HG02642 (cell line): ENCODE measurements around the gene LOXL4.

ENCODE experiments used
- ATAC-seq: cut with Tn5 transposase; IDR thresholded peaks from one replicate; pipeline ENCODE4 v1.9.1; 2021; ENCODE audit warnings: mild to moderate bottlenecking; ENCODE audit not compliant: unreplicated experiment, poor library complexity

LOXL4 gene

DNA sequence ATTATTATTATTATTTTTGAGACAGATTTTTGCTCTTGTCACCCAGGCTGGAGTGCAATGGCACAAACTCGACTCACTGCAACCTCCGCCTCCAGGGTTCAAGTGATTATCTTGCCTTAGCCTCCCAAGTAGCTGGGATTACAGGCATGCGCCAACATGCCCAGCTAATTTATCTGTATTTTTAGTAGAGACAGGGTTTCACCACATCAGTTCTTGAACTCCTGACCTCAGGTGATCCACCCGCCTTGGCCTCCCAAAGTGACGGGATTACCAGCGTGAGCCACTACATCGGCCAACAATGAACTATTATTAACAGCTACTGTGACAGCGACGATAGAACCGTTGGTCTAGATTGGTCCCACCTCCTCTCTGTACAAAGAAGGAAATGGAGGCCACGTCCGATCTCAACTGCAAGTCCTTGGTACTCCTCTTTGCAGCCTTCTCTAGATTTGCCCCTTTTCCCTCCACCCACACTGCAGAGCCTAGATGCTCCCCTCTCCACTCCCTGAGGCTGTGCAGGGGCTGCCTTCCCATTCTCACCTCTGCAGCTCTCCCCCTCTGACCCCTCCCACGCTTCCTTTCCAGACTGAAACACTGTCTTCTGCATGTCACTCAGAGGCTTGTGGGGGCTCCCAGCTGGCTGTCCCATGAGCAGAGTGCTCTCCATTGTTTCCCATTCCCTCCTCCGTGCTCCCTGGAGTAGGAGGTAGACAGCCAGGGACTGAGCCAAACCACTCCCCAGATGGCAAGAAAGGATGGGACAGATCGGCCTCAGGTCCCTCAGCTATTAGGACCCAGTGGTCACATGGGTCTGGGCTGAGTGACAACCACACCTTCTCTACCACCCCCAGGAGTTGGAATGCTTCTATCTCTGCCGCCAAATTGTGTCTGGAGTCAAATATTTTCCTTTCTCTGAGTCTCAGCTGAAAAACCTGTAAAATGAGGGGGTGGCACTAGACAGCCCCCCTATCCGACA, 2.3 kb downstream of the LOXL4 start:
- ATAC-seq: no peak

DNA sequence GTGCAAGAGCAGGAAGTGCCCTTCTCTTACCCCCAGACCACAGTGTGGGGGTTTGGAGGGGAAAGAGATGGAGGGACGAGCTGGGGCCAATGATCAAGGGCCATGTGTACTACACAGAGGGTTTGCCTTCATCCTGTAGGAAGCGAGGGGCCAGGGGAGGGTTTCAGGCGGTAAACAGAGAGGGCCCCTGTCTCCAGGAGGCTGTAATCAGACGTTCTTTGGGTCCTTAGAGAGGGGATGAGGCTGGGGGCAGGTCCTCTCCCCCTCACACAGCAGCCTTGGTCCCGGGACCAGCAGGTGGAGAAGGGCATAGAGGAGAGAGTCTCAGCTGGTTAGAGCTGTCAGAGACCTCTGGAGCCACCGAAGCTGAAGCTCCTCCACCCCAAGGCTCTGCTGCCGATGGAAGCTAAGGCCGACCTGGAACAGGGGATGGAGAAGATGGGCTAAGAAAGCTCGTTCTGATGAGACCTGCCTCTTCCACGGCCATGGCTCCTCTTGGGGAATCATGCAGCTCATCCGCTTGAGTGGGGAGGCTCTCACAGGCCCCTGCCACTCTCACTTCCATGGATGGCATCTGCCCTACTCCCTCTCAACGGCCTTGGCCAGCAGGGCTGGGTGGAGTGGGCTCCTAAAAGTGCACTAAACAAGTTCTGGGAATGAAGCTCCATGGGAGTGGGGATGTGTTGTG, 3.5 kb downstream of the LOXL4 start:
- no peak for ATAC-seq

DNA sequence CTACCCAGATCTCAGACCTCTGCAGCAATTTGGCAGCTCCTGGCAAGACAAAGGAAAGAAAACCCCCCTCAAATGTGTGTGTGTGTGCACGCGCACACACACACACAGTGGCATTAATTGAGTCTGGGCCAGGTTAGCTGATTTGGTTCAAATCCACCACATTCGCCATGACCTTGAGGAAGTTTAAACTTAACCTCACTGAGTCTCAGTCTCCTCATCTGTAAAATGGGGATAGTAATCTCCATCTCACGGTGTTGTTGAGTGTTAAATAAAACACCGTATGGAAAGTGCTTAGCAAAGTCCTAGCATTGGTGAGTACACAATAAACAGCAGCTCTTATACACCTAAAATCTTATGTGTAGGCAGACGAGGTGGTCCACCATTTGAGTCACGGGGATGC, 4.9 kb downstream of the LOXL4 start:
- no peak for ATAC-seq

DNA sequence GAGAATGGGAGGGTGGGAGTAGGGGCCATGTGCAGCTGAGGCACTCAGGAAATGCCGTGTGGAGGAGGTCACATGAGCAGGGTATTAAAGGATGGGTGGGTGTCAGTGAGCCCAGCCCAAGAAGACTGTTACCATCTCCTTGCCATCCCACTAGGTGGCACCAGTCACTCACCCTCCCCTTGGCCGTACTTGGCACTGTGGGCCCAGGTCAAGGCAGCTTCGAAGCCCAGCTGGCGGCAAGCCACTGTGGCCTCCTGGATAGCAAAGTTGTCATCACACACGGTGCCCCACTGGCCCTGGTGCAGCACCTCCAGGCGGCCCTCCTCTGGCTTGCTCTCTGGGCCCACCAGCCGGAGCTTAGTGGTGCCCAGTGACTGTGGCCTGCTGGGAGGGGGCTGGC, 5.4 kb downstream of the LOXL4 start:
- ATAC-seq: no peak

DNA sequence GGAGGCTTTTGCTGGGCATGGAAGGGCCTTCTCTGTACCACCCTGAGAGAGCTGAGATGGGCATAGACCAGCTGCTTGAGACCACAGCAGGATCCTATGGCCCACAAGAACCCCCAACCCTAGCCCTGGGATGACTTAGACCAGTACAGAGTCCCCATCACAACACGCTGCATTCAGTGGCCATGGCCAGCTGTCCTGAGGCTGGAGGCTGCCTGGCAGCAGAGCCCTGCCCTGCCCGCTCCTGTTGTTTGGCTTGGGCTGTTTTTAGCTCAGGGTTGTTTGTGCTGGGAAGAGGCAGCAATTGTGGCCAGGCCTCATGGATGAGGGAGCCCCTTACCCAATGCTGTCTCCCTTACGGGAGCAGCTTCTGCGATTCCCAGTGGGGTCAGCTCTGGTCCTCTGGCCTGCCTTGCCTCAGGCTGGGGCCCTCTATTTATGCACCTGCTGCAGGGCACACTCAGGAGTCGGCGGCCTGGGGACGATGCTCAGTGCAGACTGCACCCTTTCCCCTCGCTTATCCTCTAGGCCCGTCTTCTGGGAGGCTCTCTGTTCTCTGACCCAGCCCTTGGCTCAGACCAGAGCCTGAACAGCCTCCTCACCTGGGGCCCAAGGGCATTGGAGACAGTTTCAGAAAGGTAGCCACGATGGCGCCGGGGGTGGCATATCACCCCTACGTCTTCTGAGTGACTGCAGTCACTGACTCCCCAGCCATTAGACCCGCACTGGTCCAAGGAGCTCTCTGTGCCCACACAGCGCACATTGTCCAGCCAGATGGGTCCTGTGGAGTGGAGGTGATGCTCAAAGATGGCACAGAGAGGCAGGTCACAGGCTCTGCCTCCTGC, 6.3 kb downstream of the LOXL4 start:
- no peak for ATAC-seq

DNA sequence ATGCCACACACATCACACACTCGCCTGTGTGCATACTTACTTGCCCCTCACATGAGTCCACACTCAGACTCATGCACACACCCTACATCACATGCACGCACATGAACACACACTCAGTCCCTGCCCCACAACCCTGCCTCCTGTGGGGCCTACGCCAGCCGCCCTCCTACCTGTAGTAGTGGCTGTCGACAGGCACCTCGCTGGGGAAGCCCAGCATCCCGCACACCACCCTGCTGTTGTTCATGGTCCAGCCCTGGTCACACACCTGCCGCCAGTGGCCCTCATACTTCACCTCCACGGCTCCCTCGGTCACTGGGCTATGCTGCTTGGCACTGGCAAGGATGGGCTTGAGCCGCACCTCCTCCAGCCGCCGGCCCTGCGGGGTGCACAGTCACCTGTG, 7.2 kb downstream of the LOXL4 start:
- no peak for ATAC-seq

DNA sequence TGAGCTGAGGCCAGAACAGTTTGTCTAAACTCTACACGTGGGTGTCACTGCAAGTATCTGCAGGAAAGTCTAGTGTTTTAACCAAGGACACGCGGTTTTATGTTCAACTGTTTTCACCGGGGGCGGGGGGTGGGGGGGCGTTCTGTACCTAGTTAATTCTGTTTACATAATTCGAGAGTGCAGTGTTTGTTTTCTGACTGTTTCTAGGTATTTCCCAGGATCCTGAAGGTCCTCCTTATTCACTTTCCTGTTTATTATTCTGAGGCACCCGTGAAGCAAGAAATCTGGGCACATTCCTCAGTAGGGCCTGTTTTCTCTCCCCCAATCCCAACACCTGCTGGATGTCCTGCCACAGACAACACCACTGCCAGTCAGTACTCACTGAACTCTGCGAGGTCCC, 7.6 kb downstream of the LOXL4 start:
- no peak for ATAC-seq

DNA sequence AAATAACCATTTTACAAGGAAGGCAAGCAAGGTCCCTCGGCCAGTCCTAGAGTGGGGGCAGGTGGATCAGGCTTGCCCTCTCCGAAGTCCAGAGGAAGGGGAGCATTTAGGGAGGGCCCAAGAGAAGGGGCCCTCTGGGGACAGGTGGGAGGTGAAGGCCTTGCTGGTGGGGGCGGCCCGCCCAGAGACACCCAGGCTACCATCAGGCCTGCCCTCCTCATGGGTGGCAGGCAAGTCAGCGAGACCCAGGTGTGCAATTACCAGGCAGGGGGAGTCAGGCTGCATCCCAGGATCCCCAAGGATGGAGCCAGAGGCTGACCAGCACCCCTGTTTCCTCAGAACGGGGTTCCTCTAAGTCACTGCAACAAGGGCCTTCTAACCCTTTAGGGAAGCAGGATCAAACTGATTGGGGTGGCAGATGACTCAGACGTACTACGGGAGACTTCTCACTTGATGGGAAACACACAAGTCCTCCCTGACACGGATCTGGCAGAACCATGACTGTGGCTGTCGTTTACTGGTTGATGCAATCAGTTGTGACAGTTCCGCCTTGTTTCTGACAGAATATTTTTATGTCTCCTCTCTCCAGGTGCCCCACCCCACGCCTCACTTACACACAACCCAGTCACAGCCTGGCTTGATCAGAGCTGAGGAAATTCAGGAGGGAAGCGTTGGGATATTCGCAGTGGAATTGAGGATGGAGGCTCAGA, 8.2 kb downstream of the LOXL4 start:
- no peak for ATAC-seq

DNA sequence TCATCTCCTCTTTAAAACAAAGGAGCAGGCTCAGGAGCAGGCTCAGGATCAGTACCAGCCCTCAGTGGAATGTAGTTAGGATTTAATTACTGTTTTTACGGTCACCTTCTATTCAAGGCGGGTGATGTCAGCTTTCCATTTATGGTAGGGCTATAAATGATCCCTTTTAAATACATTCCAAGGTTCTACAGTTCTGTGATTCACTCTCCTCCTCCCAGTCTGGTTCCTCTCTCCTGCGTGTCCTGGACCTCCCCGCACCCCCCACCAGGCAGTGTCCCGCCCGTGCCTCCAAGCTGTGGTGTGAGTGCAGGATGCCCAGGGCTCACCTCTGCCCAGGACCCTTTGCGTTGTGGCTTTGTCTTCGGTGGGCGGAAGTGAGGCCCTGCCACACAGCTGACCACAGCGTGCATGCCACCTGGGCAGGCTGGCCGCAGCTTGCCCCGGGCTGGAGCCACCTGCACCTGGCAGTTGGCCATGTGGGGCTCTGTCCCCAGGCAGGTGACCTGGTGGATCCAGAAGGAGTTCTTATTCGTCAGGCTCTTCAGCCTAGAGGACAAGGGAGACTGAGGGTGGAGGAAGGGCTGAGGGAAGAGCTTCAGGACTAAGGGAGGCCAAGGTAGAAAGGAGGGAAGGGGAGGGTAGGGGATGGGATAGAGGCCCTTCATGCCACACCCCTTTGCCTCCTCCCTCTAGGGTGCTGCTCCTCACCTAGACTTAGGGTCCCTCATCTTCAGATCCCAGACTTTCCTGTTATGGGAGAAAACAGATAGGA, 9.1 kb downstream of the LOXL4 start:
- no peak for ATAC-seq

DNA sequence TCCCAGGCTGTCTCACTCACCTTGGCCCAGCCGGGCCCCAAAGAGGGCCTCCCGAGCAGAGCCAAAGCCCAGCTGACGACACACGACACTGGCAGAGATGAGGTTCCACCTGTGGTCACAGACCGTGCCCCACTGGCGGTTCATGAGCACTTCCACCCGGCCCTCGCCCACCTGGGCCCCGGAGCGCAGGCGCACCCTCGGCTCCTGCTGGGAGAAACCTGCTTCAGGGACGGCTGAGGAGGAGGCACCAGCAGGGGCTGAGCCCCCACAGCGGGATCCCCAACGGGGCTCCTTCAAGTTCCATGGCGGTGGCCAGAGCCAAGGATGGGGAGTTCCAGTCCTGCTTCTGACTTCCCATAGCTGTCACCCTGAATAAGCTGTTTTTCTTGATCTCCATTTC, 10.0 kb downstream of the LOXL4 start:
- no peak for ATAC-seq

DNA sequence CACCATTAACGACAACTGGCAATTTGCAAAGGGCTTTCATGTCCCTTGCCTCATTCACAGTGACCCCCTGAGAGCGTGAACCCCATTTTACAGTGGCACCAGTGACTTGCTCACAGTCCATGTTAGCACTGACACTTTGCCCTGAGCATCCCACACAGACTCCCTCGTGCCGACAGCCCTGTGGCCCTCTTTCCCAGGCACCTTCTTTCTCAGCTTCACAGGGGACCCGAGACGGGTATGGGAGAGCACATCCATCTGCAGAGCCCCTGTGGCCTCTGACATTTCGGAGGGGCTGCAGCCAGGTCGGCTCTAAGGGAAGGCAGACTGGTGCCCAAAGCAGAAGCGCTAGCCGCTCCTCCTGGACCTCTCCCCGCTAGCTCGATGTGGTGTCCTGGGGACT, 10.8 kb downstream of the LOXL4 start:
- ATAC-seq: no peak

DNA sequence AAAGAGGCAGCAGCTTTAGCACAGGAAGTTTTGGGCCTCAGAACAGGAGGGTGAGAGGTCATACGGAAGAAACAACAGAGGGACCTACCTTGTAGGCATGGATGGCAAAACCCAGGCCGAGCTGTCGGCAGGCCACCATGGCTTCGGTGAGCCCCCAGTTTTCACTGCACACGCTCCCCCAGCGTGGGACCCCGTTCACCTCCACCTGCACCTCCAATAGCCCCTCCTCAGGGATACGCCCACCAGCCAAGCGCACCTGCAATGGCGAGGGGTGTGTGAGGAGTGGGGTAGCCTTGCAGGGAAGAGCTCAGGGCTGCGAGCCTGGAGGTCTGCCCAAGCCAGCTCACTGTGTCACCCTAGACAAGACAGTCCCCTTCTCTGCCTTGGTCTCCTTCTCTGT, 11.3 kb downstream of the LOXL4 start:
- no peak for ATAC-seq

DNA sequence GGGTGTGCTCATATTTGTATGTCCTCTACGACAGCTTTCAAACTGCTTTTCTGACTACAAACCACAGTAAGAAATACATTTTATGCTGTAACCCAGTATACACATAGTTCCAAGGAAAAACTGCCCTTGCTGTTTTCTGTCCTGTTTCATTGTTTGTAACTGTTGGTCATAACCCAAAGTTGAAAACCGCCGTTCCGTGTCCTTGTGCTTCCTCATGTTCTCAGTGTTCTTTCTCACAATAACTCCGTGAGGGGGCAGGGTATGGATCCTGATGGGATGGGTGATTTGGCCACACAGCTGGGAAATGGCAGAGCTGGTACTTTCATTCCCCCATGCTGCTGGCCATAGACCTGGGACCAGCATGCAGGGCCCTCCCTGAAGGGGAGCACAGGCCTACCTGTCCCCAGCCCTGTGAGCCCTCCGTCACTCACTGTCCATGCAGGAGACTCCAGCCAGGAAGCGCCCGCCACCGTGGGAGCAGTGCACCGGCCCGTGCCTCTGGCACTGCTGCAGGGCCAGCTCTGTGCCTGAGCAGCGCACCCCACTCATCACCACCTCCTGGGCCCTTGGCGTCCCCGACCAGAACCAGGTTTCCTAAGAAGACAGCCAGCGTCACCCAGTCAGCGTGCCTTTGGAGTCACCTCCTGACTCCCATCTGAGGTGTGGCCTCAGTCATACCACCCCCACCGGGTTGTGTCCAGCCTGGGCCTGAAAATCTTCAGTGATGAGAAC, 12.7 kb downstream of the LOXL4 start:
- ATAC-seq: no peak

DNA sequence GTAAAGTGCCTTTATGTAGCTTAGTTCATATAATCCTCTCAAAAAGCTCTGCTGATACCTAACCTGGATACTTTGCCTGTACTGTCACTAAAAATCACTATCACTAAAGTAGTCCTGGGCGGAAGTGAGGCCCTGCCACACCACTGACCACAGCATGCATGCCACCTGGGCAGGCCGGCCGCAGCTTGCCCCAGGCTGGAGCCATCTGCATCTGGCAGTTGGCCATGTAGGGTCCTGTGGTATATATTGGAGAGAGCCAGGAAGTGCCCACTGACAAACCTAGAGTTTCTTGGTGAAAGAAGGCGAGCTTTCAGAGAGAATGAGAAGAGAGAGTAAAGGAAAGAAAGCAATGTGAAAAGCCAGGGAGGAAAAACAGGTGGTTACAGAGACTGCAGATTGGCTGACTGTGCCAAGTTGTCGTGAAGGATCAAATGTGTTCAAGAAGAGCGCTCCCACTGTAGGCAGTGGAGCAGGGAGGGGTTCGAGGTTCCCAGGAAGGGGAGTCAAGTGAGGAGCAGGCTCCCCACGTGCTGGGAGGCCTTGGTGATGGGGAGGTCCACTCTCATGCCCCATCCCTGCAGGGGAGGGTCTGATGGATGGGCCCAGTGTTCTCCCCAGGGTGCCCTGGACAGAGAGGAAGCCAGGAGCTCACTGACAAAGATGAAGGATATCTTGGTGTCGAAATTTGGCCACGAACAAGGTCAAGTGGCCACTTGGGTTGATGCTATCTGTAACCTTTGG, 13.6 kb downstream of the LOXL4 start:
- ATAC-seq: no peak

DNA sequence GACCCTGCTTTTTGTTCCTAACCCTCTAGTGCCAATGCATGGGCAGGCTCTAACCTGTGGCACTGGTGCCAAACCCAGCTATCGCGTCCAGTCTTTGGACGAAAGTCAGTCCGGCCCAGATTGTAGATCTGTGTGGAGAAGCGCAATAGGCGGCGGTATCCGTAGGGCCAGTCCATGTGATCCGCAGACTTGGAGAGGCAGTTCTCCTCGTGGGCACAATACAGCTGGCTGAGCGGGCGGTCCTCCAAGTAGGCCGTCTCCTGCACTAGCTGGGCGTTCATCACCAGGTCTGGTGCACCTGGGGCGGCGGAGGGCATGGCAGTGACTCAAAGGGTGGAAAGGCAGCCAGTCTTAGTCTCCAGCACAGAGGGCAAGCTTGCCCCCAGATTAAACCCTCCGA, 14.5 kb downstream of the LOXL4 start:
- no peak for ATAC-seq

DNA sequence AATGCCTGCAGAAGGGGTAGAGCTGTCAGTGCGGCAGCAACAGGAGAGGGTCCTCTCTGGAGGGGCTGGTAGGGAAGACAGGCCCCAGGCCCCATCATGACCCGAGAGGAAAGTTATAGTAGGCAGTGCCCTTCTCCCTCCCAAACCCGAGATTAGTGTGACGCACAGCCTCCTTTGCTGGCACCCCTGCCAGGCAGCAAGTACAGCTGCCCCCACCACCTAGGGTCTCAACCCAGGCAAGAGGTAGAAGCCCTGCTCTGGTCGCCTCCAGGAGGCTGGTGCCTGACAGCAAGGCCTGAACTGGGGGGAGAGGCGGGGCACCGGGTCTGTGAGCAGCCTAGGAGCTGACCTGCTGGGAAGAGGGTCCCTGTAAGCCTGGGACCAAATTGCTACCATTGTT, 15.5 kb downstream of the LOXL4 start:
- ATAC-seq: no peak

DNA sequence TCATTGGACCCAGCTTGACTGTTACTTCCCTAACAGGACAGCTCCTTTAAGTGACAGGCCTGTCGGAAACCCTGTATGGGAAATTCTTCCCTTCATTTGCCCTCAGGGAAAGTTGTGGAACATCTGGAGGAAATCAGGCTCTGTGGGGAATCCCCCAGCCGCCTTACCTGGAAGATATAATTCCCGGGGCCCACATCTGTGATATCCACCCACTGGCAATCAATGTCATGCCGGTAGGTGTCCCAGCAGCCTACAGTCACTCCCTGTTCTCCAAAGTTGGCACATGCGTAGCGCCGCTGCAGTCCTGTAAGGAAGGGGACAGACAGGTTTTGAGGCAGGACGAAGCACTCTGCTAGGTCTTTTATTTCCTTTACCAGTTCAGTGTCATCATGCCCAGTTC, 16.6 kb downstream of the LOXL4 start:
- ATAC-seq: no peak

DNA sequence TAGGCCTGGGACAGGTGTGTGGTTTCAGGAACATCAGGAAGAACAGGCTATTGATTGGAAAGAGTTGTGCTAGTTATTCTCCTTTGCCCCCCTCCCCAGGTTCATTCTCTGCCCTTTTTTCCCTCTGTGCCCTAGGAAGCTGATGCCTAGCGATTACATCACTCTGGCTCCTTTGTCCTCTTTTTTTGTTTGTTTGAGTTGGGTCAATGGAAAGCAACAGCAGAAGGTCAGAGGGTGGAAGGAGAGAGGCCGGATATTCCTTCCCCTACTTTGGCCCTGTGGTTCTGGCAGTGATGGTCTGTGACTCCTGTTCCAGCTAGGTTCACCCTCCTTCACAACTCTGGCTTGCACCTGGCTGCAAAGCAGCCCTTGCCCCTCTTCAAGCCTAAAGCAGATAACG, 18.9 kb downstream of the LOXL4 start:
- ATAC-seq: no peak
